ENCODE measurements around the gene SPATA2L. TPM values are rescaled to one million over a fixed set of nuclear protein-coding genes. Genes with fewer than 3 reads are reported as not detected.

The SPATA2L gene
- total and polyA plus RNA-seq, 2 of the 8 experiments (the other 6 are each of a cell fraction or from before 2014, with no cell fraction given): 9.3 to 12.5 TPM

DNA sequence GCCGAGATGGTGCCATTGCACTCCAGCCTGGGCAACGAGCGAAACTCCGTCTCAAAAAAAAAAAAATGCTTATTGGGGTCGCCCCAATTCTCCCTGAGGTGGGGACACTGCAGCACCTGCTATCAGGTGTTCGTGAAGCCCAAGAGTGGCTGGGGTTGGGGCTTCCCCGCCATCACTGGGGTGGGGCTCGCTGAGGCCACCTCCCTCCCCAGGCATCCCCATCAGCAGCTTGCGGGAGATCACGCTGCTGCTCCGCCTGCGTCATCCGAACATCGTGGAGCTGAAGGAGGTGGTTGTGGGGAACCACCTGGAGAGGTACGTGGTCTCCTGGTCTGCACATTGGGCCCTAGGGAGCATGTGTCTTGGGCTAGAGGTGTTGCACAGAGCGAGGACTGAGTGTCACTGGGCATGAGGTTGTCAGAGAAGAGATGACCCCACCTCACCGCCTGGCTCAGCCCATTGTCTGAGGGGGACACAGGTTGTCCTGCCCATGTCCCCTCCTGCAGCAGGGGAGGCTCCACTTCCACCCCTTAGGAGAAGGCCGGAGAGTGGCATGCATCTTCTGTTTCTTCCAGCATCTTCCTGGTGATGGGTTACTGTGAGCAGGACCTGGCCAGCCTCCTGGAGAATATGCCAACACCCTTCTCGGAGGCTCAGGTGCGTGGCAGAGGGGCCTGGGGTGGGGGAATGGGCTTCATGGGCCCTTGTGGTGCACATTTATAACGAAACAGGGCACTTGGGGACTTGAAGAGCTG, 10.1 kb downstream of the SPATA2L start:
- no peak for FAIRE-seq
- no peak overlapping the region for H2BK15ac ChIP-seq (ENCODE audit: low read length)
- H3K4me3 ChIP-seq (ENCODE audit: extremely low read depth in 1 of 4, insufficient read depth in 2 of 4, low read depth in 3 of 4, low read length in 4 of 4): no peak overlapping the region
- H4K5ac ChIP-seq (ENCODE audit: insufficient read length, low read depth, low read length): no peak overlapping the region
- whole genome bisulfite sequencing, 2 experiments (ENCODE audit: extremely low coverage in 1 of 2, insufficient coverage in 1 of 2, insufficient read length in 1 of 2, insufficient replicate concordance in 2 of 2, low coverage in 1 of 2, low lambda C conversion rate in 2 of 2, missing lambda C conversion rate in 1 of 2): 93% methylated on average over 17 of the region's 21 CpGs; no CpG with 5 or more reads in 1 of the 2 experiments
- ChIA-PET CTCF (ENCODE audit: partially characterized antibody) (interaction anchor here (1.2 to 1.4 kb wide), 2 partner anchors 23 to 92 kb away, joined by 3 to 4 read pairs; no protein-coding TSS in a partner anchor), POLR2A (ENCODE audit: partially characterized antibody) (interaction anchor here (1.1 kb wide), 1 partner anchor 12 kb away, joined by 3 read pairs; no protein-coding TSS in a partner anchor)
- H3K79me2 ChIP-seq (ENCODE audit: control insufficient read depth in 1 of 2, insufficient read depth in 2 of 2, low read length in 2 of 2): peaks cover 0 to 11% of the 10 kb centered on the region in 2 experiments; a peak in 1 of 4 replicates
- peaks cover 11% of the 10 kb centered on the region for H3K79me1 ChIP-seq (ENCODE audit: low read depth, low read length)
- H3K23ac ChIP-seq (ENCODE audit: insufficient read length): no peak overlapping the region
- H3K4ac ChIP-seq (replicated peaks; ENCODE audit: insufficient read length, low read depth, low read length): no peak overlapping the region
- no peak for DNase-seq (ENCODE audit: low read depth in 1 of 2, low spot score in 2 of 2)
- peaks cover 6% of the 10 kb centered on the region; the same call in 1 of the 2 replicates for H3K23me2 ChIP-seq (ENCODE audit: low read depth, low read length)
- no peak overlapping the region for H3K18ac ChIP-seq (ENCODE audit: extremely low read depth, low read length)
- H4K20me1 ChIP-seq (replicated peaks in 1 of 2; ENCODE audit: control insufficient read depth in 1 of 2, insufficient read depth in 2 of 2, low read length in 2 of 2): peaks cover 0 to 20% of the 10 kb centered on the region in 2 experiments
- no peak overlapping the region for H3K27ac ChIP-seq (ENCODE audit: low read depth, low read length)
- H3K56ac ChIP-seq (replicated peaks; ENCODE audit: insufficient read length, low read depth, low read length): no peak overlapping the region
- no peak overlapping the region for H2BK120ac ChIP-seq (replicated peaks; ENCODE audit: low read depth, low read length)
- H3K14ac ChIP-seq (ENCODE audit: insufficient read length): no peak overlapping the region
- H3K4me1 ChIP-seq (replicated peaks in 1 of 4; ENCODE audit: control insufficient read depth in 3 of 4, insufficient read depth in 4 of 4, low read length in 3 of 4): peaks cover 0 to 7% (median 2%) of the 10 kb centered on the region in 4 experiments; a peak in 4 of 7 replicates
- H3K9me3 ChIP-seq (ENCODE audit: insufficient read depth in 2 of 2, low read depth in 1 of 2, low read length in 1 of 2): no peaks in the 10 kb centered on the region
- peaks cover 3 to 30% (median 17%) of the 10 kb centered on the region in 4 experiments; a peak in 7 of 8 replicates for H3K36me3 ChIP-seq (ENCODE audit: control insufficient read depth in 2 of 4, insufficient read depth in 4 of 4, low read length in 3 of 4)
- H3K4me2 ChIP-seq (ENCODE audit: insufficient read depth in 1 of 2, low read depth in 2 of 2, low read length in 2 of 2): no peak overlapping the region
- H2BK5ac ChIP-seq (ENCODE audit: low read depth, low read length): no peak overlapping the region
- no peak overlapping the region for H2AK5ac ChIP-seq (ENCODE audit: low read depth, low read length)
- H4K91ac ChIP-seq (replicated peaks; ENCODE audit: insufficient read length, low read length): no peak overlapping the region
- no peaks in the 10 kb centered on the region for H3K27me3 ChIP-seq (replicated peaks in 1 of 4; ENCODE audit: control insufficient read depth in 3 of 4, extremely low read depth in 1 of 4, insufficient read depth in 3 of 4, low read length in 3 of 4)
- no peak overlapping the region for H2AFZ ChIP-seq (ENCODE audit: low read length)
- no peak overlapping the region for H2BK12ac ChIP-seq (ENCODE audit: low read depth, low read length)
- H4K8ac ChIP-seq (ENCODE audit: extremely low read depth, insufficient read depth, low read length): no peak overlapping the region; the same call in 1 of the 2 replicates
- 0 out of 7 replicates have a peak overlapping the region, but pooled peaks of 1 of the 4 experiments have one; percentile 4 for H3K9ac ChIP-seq (replicated peaks in 1 of 4; ENCODE audit: extremely low read depth in 1 of 4, low read depth in 3 of 4, low read length in 3 of 4)
- H2BK20ac ChIP-seq (ENCODE audit: low read length): no peak overlapping the region
- TF ChIP-seq, protein P1, sequence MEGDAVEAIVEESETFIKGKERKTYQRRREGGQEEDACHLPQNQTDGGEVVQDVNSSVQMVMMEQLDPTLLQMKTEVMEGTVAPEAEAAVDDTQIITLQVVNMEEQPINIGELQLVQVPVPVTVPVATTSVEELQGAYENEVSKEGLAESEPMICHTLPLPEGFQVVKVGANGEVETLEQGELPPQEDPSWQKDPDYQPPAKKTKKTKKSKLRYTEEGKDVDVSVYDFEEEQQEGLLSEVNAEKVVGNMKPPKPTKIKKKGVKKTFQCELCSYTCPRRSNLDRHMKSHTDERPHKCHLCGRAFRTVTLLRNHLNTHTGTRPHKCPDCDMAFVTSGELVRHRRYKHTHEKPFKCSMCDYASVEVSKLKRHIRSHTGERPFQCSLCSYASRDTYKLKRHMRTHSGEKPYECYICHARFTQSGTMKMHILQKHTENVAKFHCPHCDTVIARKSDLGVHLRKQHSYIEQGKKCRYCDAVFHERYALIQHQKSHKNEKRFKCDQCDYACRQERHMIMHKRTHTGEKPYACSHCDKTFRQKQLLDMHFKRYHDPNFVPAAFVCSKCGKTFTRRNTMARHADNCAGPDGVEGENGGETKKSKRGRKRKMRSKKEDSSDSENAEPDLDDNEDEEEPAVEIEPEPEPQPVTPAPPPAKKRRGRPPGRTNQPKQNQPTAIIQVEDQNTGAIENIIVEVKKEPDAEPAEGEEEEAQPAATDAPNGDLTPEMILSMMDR (IDR thresholded peaks at IDR 0.05; ENCODE audit: control extremely low read depth in 1 of 3, insufficient read depth in 1 of 3, low read depth in 1 of 3, low read length in 3 of 3): no peak
- TF ChIP-seq MAFK (IDR thresholded peaks at IDR 0.05; ENCODE audit: low read depth, low read length) (no peak), SIX5 (IDR thresholded peaks at IDR 0.05; ENCODE audit: low read depth, low read length) (no peak), POLR2A (IDR thresholded peaks at IDR 0.05; ENCODE audit: control extremely low read depth in 1 of 2, low read depth in 2 of 2, low read length in 2 of 2) (no peak), NRF1 (IDR thresholded peaks at IDR 0.05; ENCODE audit: low read depth, low read length) (no peak), KDM5A (IDR thresholded peaks at IDR 0.05; ENCODE audit: low read length) (no peak), BRCA1 (IDR thresholded peaks at IDR 0.05; ENCODE audit: low read depth, low read length) (no peak), EP300 (IDR thresholded peaks at IDR 0.05; ENCODE audit: borderline replicate concordance in 1 of 2, low read depth in 2 of 2, low read length in 2 of 2) (no peak), PHF8 (conservative IDR thresholded peaks at IDR 0.05; ENCODE audit: low read depth, low read length) (no peak), SUZ12 (IDR thresholded peaks at IDR 0.05; ENCODE audit: low read length) (no peak)

Measured in H1 (cell line).